ENCODE results near the gene SPC25. TPM values are rescaled to one million over a fixed set of nuclear protein-coding genes. Genes with fewer than 3 reads are reported as not detected.

SPC25 gene
- total RNA-seq, 1 experiment from 2014 or later, result 20.7 TPM

DNA sequence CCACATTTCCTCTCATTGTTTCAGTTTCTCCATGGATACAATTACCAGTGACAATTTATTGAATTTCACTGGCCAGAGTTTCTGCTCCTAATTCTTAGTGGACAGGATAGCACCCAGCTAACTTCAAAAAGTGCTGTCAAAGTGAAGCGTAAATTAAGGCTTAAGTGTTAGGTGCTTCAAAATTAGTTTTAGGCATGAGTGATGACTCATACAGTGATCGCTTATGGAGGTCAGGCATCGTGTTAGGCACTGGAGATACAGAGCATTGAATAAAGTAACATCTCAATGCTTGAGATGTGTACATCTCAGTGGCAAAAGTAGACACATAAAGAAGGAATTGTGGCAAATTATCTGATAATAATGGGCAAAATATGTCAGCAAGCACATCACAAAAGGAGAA, 47.0 kb downstream of the SPC25 start:
- Histone ChIP-seq H3K4me1 (replicated peaks; ENCODE audit: insufficient read depth) (no peaks in the 10 kb centered on the region), H2AFZ (no peak overlapping the region), H3K27ac (no peak overlapping the region), H3K9me3 (ENCODE audit: insufficient read depth, low read depth) (no peaks in the 10 kb centered on the region), H4K20me1 (ENCODE audit: insufficient read depth) (no peaks in the 10 kb centered on the region), H3K36me3 (ENCODE audit: low read depth) (no peaks in the 10 kb centered on the region), H3K79me2 (ENCODE audit: low read depth) (no peaks in the 10 kb centered on the region), H3K4me2 (no peak overlapping the region), H3K27me3 (ENCODE audit: insufficient read depth, low read depth) (no peaks in the 10 kb centered on the region), H3K9me2 (ENCODE audit: insufficient read depth) (no peaks in the 10 kb centered on the region), H3K4me3 (no peak overlapping the region), H3F3A (ENCODE audit: insufficient read depth, low read depth) (no peaks in the 10 kb centered on the region)
- ChIA-PET POLR2A (ENCODE audit: unreplicated experiment) (no interaction called here), CTCF (no interaction called here)
- TF ChIP-seq, protein P1, sequence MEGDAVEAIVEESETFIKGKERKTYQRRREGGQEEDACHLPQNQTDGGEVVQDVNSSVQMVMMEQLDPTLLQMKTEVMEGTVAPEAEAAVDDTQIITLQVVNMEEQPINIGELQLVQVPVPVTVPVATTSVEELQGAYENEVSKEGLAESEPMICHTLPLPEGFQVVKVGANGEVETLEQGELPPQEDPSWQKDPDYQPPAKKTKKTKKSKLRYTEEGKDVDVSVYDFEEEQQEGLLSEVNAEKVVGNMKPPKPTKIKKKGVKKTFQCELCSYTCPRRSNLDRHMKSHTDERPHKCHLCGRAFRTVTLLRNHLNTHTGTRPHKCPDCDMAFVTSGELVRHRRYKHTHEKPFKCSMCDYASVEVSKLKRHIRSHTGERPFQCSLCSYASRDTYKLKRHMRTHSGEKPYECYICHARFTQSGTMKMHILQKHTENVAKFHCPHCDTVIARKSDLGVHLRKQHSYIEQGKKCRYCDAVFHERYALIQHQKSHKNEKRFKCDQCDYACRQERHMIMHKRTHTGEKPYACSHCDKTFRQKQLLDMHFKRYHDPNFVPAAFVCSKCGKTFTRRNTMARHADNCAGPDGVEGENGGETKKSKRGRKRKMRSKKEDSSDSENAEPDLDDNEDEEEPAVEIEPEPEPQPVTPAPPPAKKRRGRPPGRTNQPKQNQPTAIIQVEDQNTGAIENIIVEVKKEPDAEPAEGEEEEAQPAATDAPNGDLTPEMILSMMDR (conservative IDR thresholded peaks at IDR 0.05), result no peak
- TF ChIP-seq EZH2 (IDR thresholded peaks at IDR 0.05; ENCODE audit: low read depth), result no peak
- intact Hi-C loops (cut with micrococcal nuclease; ENCODE audit: unreplicated experiment), result no loop called here
- no peak for DNase-seq
- no TSS peak for BruUV-seq (replicated peaks)

DNA sequence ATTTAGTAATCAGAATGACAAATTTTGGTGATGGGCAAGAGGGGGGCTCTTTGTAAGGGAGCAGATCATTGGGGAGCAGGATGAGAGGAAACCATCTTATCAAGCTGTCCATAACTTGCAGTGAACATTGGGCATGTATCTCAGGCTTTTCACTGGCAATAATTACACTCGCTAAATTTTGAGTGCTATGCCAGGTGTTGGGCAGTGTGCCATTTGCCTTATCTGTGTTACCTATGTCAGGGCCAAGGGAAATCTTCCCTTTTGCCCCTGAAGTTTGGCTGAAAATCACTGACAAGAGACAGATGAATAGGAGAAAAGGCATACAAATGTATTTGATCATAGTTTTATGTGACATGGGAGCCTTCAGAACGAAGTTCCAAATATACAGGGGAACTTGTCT, 48.8 kb downstream of the SPC25 start:
- TF ChIP-seq EZH2 (IDR thresholded peaks at IDR 0.05; ENCODE audit: low read depth), result no peak
- TF ChIP-seq, protein P1 (conservative IDR thresholded peaks at IDR 0.05), result no peak
- no peak overlapping the region for H3K4me3 ChIP-seq
- no peaks in the 10 kb centered on the region for H3K36me3 ChIP-seq (ENCODE audit: low read depth)
- H3F3A ChIP-seq (ENCODE audit: insufficient read depth, low read depth), result no peaks in the 10 kb centered on the region
- no peak for DNase-seq
- H3K4me1 ChIP-seq (replicated peaks; ENCODE audit: insufficient read depth), result no peaks in the 10 kb centered on the region
- no peak overlapping the region for H3K4me2 ChIP-seq
- ChIA-PET CTCF (no interaction called here), POLR2A (ENCODE audit: unreplicated experiment) (no interaction called here)
- H4K20me1 ChIP-seq (ENCODE audit: insufficient read depth), result no peaks in the 10 kb centered on the region
- no peaks in the 10 kb centered on the region for H3K27me3 ChIP-seq (ENCODE audit: insufficient read depth, low read depth)
- H3K79me2 ChIP-seq (ENCODE audit: low read depth), result no peaks in the 10 kb centered on the region
- intact Hi-C loops (cut with micrococcal nuclease; ENCODE audit: unreplicated experiment), result no loop called here
- no TSS peak for BruUV-seq (replicated peaks)
- H2AFZ ChIP-seq, result no peak overlapping the region
- H3K9me3 ChIP-seq (ENCODE audit: insufficient read depth, low read depth), result no peaks in the 10 kb centered on the region
- no peak overlapping the region for H3K27ac ChIP-seq
- no peaks in the 10 kb centered on the region for H3K9me2 ChIP-seq (ENCODE audit: insufficient read depth)

- no TSS peak for BruUV-seq (replicated peaks)
- Histone ChIP-seq H3K4me3 (no peak overlapping the region), H3K4me1 (replicated peaks; ENCODE audit: insufficient read depth) (no peaks in the 10 kb centered on the region), H3K9me2 (ENCODE audit: insufficient read depth) (no peaks in the 10 kb centered on the region), H3K36me3 (ENCODE audit: low read depth) (no peaks in the 10 kb centered on the region), H3K4me2 (no peak overlapping the region), H3K9me3 (ENCODE audit: insufficient read depth, low read depth) (no peaks in the 10 kb centered on the region), H3K27me3 (ENCODE audit: insufficient read depth, low read depth) (no peaks in the 10 kb centered on the region), H3K27ac (no peak overlapping the region), H3F3A (ENCODE audit: insufficient read depth, low read depth) (no peaks in the 10 kb centered on the region), H4K20me1 (ENCODE audit: insufficient read depth) (no peaks in the 10 kb centered on the region), H3K79me2 (ENCODE audit: low read depth) (no peaks in the 10 kb centered on the region), H2AFZ (no peak overlapping the region)
- DNase-seq, result no peak
- no peak for TF ChIP-seq EZH2 (IDR thresholded peaks at IDR 0.05; ENCODE audit: low read depth)
- TF ChIP-seq, protein P1 (conservative IDR thresholded peaks at IDR 0.05), result no peak
- CTCF ChIA-PET, result no interaction called here
- intact Hi-C loops (cut with micrococcal nuclease; ENCODE audit: unreplicated experiment), result no loop called here
- POLR2A ChIA-PET (ENCODE audit: unreplicated experiment), result no interaction called here
These were observed 54.3 kb downstream of the SPC25 start for GRCh38 chr2:168835969-168836368.

All from PC-9 (cell line).